Skin of body (tissue), 3 donors: ENCODE results near the gene ITIH6. TPM values are rescaled to one million over a fixed set of nuclear protein-coding genes. Genes with fewer than 3 reads are reported as not detected.

Experiments
- DNase-seq: peaks from one replicate; lab custom pipeline; 2025; lab: John Stamatoyannopoulos, UW
- small RNA-seq: library from RNA; depleted of rRNA; stranded (forward); fragments of <200 nt; gene quantifications from one replicate; pipeline ENCODE3, GENCODE V24; 2014; ENCODE audit warnings: low replicate concordance
- total RNA-seq: library from RNA; depleted of rRNA; stranded (reverse); fragments of >200 nt; gene quantifications from one replicate; pipeline ENCODE4 v1.2.3, GENCODE V29; 2014

The ITIH6 gene
- total RNA-seq, 1 donor from 2014 or later = 0.10 TPM

DNA sequence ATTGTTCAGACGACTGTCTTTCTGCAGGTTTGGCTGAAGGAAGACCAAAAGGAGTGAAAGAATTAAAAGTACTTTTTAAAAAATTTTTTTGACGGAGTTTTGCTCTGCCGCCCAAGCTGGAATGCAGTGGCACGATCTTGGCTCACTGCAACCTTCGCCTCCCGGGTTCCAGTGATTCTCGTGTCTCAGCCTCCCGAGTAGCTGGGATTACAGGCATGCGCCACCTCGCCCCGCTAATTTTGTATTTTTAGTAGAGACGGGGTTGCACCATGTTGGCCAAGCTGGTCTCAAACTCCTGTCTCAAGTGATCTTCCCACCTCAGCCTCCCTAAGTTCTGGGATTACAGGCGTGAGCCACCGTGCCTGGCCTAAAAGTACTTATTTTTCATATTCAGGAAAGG is 86.3 kb downstream of the ITIH6 start:
- DNase-seq = no peak

DNA sequence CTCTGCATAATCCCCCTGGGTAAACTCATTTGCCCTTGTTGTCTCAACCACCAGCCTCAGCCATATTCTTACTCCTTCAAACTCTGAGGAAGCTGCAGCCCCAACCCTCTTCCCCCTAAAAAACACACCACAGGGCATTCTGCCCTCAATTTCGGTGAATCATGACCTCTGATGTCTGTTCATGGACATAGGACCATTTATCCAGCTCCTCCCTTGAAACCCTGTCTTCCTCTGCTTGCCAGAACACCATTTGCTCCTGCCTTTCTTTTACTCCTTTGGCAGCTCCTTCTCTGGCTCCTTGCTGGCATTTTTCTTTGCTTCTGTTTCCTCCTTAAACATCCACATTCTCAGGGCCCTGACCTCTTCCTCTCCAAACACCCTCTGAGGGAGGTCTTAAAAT is 87.1 kb downstream of the ITIH6 start:
- DNase-seq = no peak

DNA sequence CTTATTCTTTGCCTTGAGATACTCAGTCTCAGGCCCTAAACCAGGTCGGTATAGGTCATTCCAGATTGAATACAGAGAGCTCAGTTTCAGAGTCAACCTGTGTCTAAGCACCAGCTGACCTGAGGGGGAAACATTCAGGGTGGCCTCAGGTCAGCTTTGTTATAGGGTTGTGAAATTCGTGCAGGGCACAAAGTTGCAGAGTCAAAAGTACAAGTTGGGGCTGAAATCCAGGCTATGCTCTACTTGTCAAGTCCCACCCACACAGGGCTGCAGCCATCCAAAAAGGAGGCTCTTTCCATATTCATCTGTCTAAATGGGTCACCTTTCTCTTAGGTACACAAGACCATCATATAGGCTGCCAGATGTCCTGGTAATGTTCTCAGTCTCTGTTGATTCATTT is 89.7 kb downstream of the ITIH6 start:
- no peak for DNase-seq

Small RNAs within 50 kb of the gene (small RNA-seq; reads per million reads assigned to genes)
- gene AL049732.1 = not detected
- 55.8 reads per million, percentile 95 among the genes with 10 or more reads in this experiment for gene SNORA11

Other genes starting within 250 kb of the ITIH6 start
- gene MAGED2, start 9.5 kb upstream of the ITIH6 start, total RNA-seq = 281 TPM
- 45.1 TPM for gene TRO, start 122.6 kb upstream of the ITIH6 start, total RNA-seq
- 3.3 TPM for gene PFKFB1, start 195.9 kb upstream of the ITIH6 start, total RNA-seq
- 5.3 TPM for gene APEX2, start 202.1 kb upstream of the ITIH6 start, total RNA-seq
- 164 TPM for gene ALAS2, start 232.7 kb upstream of the ITIH6 start, total RNA-seq